Stimulated activated CD8-positive, alpha-beta memory T cell treated with anti-CD3 and anti-CD28 coated beads, Interleukin-2, amount 100 ng/mL, for 1 hour (primary cell): ENCODE data around the gene KDM1B.
"Not testable (repeated sequence)": the region's sequence is repeated elsewhere in the genome, so short reads cannot be mapped to it uniquely, and the experiment has no call there.

Experiments
- DNase-seq, 2 donors: peaks; one replicate each; pipeline ENCODE4 v3.0.0-alpha.2; 2020; ENCODE audit warnings: low read depth in 2 of 2

The KDM1B gene

GRCh38 chr6:18231856-18232255, 76.6 kb downstream of the KDM1B start:
- DNase-seq: not testable (repeated sequence)

DNA sequence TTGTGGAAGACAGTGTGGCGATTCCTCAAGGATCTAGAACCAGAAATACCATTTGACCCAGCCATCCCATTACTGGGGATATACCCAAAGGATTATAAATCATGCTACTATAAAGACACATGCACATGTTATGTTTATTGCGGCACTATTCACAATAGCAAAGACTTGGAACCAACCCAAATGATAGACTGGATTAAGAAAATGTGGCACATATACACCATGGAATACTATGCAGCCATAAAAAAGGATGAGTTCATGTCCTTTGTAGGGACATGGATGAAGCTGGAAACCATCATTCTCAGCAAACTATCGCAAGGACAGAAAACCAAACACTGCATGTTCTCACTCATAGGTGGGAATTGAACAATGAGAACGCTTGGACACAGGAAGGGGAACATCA, 78.5 kb downstream of the KDM1B start:
- DNase-seq: not testable (repeated sequence)

GRCh38 chr6:18234564-18234963, 79.3 kb downstream of the KDM1B start:
- no peak for DNase-seq

DNA sequence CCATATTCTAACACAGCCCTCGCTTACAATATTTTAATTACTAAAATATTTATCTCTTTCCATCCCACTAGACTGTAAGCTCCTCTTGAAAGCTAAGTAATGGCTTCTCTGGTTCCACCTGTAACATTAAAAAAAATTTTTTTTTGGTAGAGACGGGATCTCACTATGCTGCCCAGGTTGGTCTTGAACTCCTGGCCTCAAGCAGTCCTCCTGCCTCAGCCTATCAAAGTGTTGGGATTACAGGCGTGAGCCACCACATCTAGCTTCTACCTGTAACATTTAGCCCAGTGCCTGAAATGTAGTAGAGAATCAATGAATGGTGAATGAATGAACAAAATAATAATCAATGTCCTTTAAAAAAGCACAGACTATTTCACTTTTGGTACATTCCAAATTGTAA, 80.3 kb downstream of the KDM1B start:
- DNase-seq: no peak

GRCh38 chr6:18237167-18237566, 81.9 kb downstream of the KDM1B start:
- no peak for DNase-seq

DNA sequence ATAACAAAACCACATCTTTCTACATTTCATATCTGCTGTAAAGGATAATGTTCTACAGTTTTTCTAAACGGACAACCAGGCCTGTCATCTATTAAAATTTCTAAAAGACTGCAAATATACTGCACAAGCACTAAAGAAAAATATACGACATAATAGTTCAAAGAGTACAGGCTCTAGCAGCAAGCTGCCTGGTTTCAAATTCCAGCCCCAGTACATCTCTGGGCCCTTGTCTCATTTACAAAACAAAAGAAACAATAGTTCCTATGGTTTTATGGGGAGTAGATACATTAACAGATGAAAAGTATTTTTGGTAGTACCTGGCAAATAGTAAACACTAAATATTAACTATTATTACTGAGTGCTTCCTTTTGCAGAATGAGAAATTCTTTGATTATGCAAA, 85.0 kb downstream of the KDM1B start:
- DNase-seq: no peak

- DNase-seq: no peak
Observed at GRCh38 chr6:18241208-18242038, 86.2 kb downstream of the KDM1B start.

DNA sequence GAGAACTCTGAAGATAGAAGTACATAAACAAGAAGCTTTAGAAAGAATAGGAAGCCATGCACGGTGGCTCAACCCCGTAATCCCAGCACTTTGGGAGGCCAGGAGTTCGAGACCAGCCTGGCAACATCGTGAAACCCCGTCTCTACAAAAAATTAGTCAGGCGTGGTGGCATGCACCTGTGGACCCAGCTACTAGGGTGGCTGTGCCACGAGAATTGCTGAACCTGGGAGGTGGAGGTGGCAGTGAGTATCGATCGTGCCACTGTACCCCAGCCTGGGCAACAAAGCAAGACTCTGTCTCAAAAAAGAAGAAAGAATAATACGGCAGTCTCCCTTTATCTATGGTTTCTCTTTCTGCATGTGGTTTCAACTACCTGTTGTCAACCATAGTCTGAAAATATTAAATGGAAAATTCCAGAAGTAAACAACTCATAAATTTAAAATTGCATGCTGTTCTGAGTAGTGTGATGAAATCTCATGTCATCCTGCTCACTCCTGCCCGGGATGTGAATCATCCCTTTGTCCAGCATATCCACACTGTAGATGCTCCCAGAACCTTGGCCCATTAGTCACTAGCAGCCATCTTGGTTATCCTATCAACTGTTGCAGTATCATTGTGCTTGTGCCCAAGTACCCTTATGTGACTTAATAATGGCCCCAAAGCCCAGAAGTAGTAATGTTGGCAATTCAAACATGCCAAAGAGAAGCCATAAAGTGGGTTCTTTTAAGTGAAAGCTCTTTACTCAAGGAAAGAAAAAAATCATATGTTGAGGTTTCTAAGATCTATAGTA, 87.0 kb downstream of the KDM1B start:
- no peak for DNase-seq

DNA sequence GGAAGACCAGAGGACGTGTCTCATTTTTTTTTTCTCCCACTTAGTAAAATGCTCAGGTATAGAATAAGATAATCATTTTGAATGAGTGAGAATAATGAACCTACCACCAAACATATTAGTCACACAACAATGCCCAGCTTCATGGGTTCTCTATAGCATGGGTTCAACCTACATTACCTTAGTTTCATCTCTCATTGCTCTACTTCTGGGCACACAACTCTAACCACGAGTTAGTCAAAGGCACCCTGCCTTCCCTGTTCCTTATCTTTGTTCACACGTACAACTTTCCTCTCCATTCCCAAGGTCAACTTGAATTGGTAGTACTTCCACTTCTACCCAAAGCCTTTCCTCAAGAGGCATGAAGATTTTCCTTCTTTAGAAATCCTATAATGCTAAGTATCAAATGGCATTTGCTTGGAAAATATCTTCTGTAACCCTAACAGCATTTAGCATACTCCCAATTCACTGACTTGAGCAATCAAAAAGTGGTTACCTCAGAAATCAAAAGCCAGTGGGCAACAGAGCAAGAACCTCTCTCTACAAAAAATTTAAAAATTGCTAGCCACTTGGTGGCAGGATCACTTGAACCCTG, 88.2 kb downstream of the KDM1B start:
- DNase-seq: no peak

DNA sequence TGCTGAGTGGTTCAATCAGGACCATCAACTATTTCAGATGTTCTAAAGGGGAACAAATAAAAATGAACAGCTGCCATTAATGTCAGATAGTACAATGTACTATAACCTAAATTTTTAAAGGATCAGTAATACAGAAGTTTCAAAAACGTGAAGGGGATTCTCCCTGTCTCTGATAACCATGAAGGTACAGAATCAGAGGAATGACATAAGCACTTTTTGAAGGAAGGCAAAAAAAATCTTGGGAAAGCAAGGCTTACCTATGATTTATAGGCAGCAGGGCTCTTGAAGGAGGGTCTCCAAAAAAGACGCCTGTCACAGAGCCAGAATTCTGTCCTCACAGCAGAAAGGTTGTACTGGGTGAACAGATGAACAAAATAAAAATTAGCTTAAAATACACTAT, 89.0 kb downstream of the KDM1B start:
- DNase-seq: no peak

- no peak for DNase-seq
Observed at GRCh38 chr6:18245079-18245478, 89.9 kb downstream of the KDM1B start.

DNA sequence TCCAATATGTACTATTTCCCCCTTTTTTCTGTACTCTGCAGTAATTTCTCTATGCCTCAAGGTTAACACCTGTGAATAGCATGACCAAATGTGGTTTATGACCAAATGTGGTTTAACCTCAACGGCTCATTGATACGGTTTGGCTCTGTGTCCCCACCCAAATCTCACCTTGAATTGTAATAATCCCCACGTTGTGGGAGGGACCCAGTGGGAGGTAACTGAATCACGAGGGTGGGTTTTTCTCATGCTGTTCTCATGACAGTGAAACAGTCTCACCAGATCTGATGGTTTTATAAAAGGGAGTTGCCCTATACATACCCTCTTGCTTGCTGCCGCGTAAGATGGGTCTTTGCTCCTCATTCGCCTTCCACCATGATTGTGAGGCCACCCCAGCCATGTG, 90.4 kb downstream of the KDM1B start:
- no peak for DNase-seq

DNA sequence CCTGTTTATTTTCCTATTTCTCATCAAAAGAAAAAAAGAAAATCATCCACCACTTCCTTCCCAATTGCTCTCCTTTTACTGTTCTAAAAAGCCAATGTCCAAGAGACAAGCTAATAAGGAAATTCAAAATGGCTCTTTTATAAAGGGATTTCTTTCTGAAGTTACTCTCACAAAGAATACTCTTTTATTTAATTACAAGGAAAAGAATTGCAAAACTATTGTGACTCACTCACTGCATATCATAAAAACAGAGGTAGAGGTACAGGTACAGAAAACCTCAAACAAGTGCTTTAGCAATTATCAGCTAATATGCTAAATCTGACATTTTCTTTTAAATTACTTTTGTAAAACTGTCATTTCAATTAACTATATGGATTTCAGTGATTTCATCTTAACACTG, 91.0 kb downstream of the KDM1B start:
- DNase-seq: no peak

DNA sequence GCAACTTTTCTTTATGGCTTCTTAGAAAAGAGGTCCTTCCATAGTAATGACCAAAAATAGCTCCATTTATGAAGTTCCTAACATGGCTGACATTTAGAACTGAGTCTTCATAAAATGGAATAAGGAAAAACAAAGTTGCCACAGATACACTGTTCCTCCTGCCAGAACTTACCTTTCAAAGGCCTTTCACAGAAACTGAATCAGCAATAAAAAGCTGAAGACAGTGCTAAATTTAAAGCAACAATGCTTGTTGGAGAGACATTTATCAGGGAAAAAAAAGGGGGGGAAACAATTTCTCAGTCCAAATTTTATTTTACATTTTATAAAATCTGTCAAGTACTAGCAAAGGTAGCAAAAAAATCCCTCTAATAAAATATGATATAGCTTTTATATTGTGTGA, 91.8 kb downstream of the KDM1B start:
- no peak for DNase-seq

DNA sequence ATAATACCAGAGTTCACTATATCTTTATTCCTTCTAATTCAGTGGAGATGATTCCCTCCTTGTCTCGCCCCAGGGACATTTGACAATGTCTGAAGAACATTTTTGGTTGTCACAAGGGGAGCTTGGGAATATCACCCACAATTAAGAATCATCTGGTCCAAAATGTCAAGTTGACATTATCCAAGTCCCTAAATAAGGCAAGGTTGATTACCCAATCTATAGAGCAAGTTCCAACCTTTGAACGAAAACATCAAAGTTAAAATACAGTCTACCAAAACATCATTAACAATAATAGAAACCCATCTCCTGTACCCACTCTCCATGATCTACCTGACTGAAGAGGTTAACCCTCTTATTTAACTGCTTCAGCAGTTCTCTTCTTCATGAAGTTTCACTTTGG, 93.5 kb downstream of the KDM1B start:
- no peak for DNase-seq

DNA sequence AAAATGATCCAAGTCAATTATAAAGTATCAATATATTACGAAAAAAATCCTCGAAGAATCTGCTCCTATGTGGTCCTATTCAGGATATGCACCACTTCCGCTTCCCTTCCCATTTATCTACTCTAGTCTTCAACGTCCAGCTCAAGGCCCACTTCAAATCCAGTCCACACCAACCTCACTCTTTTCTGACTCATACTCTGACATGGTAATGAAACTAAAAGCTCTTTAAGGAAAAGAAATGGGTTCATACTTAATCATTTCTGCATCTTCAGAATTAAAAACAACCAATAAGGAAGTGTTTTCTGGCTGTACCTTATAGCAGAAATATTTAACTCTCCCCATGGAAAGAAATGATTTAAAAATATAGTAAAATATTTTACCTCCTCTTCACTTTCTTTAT, 94.0 kb downstream of the KDM1B start:
- DNase-seq: no peak

DNA sequence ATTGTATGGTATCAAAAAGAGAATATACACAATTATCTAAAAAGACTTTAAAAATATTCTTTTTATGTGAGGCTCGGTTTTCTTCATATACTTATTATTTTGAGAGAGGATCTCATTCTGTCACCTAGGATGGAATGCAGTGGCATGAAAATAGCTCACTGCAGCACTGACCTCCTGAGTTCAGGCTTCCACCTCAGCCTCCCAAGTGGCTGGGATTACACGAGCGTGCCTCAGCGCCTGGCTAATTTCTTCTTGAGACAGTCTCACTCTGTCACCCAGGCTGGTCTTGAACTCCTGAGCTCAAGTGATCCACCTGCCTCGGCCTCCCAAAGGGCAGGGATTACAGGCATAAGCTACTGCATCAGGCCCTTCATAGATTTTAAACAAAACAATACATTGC, 98.4 kb downstream of the KDM1B start:
- DNase-seq: no peak

DNA sequence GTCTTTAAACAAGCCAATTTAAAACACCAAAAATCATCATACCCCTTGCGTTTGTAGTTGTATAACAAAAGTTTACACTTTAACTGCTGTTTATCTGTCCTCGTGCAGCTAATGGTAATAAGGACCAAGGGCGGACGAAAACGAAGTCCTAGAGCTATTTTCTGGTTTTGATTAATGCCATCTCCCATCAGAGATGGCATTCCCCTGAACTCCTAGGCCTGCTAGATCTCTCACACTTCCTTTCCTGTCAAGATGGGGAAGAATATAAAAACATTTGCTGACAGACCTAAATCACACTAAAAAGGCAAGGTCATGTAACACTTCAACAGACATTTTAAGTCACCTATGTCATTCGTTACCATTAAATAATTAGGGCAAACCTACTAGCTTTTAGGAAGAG, 99.6 kb downstream of the KDM1B start:
- DNase-seq: no peak

GRCh38 chr6:18259675-18260447, 104.6 kb downstream of the KDM1B start:
- DNase-seq: no peak

- no peak for DNase-seq
Observed at GRCh38 chr6:18260448-18261106, 105.4 kb downstream of the KDM1B start.

DNA sequence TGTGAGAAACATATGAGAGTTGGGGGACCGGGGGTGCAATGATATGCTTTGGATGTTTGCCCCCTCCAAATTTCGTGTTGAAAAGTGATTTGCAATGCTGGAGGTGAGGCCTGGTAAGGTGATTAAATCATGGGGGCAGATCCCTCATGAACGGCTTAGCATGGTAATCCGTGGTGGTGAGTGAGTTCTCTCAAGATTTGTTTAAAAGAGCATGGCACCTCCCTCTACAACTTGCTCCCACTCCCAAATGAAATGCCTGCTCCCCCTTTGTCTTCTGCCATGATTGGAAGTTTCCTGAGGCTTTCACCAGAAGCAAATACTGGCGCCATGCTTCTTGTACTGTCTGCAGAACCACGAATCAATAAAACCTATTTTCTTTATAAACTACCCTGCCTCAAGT, 106.7 kb downstream of the KDM1B start:
- no peak for DNase-seq
